Tibial nerve (tissue), 4 donors: ENCODE results near the gene KPNA4.

Experiments used
- EP300 ChIP-seq, 2 donors: sonication (generic); formaldehyde crosslinking; IDR thresholded peaks; one replicate each; pipeline ENCODE4 v1.6.1; 2017; ENCODE audit warnings: antibody characterized with exemption in 2 of 2, mild to moderate bottlenecking in 1 of 2
- TF ChIP-seq, protein P1 (sequence below), 5 experiments: fragments of 200-600 bp in 3 of 5; fragments of 450-650 bp in 2 of 5; sonication (generic) in 3 of 5; IDR thresholded peaks; one replicate each; pipeline ENCODE4 v1.5.1; 2016 to 2019; ENCODE audit warnings: antibody characterized with exemption in 5 of 5, mild to moderate bottlenecking in 3 of 5, moderate library complexity in 2 of 5

DNA sequence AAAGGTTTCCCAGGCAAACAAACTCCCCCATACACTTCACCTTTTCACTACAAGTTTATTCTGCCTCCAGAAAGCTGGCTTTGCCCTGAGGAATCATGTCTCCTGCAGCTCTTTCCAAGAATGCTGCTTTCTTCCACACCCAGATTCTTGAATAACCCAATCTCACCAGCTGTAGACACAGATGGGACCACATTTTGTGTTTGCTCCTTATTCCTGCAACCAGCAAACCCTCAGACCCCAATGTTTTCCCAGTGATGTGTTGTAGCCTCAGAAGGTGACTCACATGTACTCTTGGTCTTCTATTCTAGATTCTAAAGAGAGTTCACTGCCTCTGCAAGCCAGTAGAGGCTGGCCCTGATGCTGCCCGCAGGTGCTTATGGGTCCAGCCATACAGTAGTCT is 92.2 kb downstream of the KPNA4 start:
- TF ChIP-seq, protein P1, sequence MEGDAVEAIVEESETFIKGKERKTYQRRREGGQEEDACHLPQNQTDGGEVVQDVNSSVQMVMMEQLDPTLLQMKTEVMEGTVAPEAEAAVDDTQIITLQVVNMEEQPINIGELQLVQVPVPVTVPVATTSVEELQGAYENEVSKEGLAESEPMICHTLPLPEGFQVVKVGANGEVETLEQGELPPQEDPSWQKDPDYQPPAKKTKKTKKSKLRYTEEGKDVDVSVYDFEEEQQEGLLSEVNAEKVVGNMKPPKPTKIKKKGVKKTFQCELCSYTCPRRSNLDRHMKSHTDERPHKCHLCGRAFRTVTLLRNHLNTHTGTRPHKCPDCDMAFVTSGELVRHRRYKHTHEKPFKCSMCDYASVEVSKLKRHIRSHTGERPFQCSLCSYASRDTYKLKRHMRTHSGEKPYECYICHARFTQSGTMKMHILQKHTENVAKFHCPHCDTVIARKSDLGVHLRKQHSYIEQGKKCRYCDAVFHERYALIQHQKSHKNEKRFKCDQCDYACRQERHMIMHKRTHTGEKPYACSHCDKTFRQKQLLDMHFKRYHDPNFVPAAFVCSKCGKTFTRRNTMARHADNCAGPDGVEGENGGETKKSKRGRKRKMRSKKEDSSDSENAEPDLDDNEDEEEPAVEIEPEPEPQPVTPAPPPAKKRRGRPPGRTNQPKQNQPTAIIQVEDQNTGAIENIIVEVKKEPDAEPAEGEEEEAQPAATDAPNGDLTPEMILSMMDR (IDR thresholded peaks at IDR 0.05), result no peak
- no peak for TF ChIP-seq EP300 (IDR thresholded peaks at IDR 0.05)
